Esophagus muscularis mucosa (tissue), 3 donors: Measurements from ENCODE around the gene FBXW2.

Source experiments
- POLR2A ChIP-seq: fragments of 450-650 bp; IDR thresholded peaks from one replicate; pipeline ENCODE4 v1.6.1; 2017; ENCODE audit warnings: antibody characterized with exemption, moderate library complexity, mild to moderate bottlenecking, low read depth
- POLR2AphosphoS5 ChIP-seq, 2 donors: sonication (generic); formaldehyde crosslinking; IDR thresholded peaks; one replicate each; pipeline ENCODE4 v1.6.1; 2017; ENCODE audit warnings: antibody characterized with exemption in 2 of 2
- TF ChIP-seq, protein P1 (sequence below), 3 experiments: fragments of 200-600 bp in 2 of 3; fragments of 450-650 bp in 1 of 3; sonication (generic) in 2 of 3; IDR thresholded peaks; one replicate each; pipeline ENCODE4 v1.5.1; 2017 to 2019; ENCODE audit warnings: antibody characterized with exemption in 3 of 3, mild to moderate bottlenecking in 2 of 3, moderate library complexity in 1 of 3

DNA sequence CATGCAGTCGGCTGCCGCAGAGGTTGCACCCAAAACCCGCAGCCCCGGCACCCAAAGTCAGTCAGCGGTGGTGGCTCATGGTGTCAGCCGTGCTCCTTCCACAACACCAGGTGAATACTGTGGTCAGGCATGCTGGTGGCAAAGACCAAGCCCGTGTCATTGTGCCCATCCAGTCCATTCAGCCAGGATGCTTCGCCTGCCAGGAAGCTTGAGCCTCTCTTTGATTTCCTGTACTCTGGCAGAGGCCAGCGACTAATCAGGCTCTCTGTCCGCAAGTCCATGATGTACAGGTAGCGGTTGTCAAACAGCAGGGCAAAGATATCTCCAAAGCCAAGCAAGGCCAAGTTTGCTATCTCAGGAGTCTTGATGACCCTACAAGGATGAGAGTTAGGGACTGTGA, 28.7 kb downstream of the FBXW2 start:
- TF ChIP-seq, protein P1, sequence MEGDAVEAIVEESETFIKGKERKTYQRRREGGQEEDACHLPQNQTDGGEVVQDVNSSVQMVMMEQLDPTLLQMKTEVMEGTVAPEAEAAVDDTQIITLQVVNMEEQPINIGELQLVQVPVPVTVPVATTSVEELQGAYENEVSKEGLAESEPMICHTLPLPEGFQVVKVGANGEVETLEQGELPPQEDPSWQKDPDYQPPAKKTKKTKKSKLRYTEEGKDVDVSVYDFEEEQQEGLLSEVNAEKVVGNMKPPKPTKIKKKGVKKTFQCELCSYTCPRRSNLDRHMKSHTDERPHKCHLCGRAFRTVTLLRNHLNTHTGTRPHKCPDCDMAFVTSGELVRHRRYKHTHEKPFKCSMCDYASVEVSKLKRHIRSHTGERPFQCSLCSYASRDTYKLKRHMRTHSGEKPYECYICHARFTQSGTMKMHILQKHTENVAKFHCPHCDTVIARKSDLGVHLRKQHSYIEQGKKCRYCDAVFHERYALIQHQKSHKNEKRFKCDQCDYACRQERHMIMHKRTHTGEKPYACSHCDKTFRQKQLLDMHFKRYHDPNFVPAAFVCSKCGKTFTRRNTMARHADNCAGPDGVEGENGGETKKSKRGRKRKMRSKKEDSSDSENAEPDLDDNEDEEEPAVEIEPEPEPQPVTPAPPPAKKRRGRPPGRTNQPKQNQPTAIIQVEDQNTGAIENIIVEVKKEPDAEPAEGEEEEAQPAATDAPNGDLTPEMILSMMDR (IDR thresholded peaks at IDR 0.05) = no peak
- no peak for TF ChIP-seq POLR2A
- TF ChIP-seq POLR2AphosphoS5 (IDR thresholded peaks at IDR 0.05) = no peak
